Raji (cell line): ENCODE data around the gene BRI3BP.

Source experiments
- POLR2A ChIP-seq: IDR thresholded peaks from 2 replicates; pipeline ENCODE4 v1.6.1; 2011; ENCODE audit warnings: low read depth, low read length, control low read depth; ENCODE audit not compliant: insufficient read depth

The BRI3BP gene

GRCh38 chr12:124993626-124994436 is at the start of gene BRI3BP:
BRI3BP (plus strand) TSS chr12:124993645; CDS start chr12:124993791, 146 bp downstream.
- TF ChIP-seq POLR2A: peak; percentile 76

- no peak for TF ChIP-seq POLR2A
These were observed 47.0 kb upstream of the BRI3BP start for GRCh38 chr12:124946447-124946793.

GRCh38 chr12:124947013-124947412 is 46.4 kb upstream of the BRI3BP start:
- no peak for TF ChIP-seq POLR2A

- no peak for TF ChIP-seq POLR2A
These were observed 45.7 kb upstream of the BRI3BP start for GRCh38 chr12:124947561-124948398.

- no peak for TF ChIP-seq POLR2A
These were observed 44.4 kb upstream of the BRI3BP start for GRCh38 chr12:124949066-124949465.

- TF ChIP-seq POLR2A: no peak
These were observed 43.4 kb upstream of the BRI3BP start for GRCh38 chr12:124949779-124950728.

GRCh38 chr12:124952295-124952694 is 41.1 kb upstream of the BRI3BP start:
- TF ChIP-seq POLR2A: no peak

GRCh38 chr12:124952801-124953200 is 40.6 kb upstream of the BRI3BP start:
- TF ChIP-seq POLR2A: no peak

- no peak for TF ChIP-seq POLR2A
These were observed 39.6 kb upstream of the BRI3BP start for GRCh38 chr12:124953689-124954405.

GRCh38 chr12:124954771-124955170 is 38.7 kb upstream of the BRI3BP start:
- no peak for TF ChIP-seq POLR2A

GRCh38 chr12:124956571-124956970 is 36.9 kb upstream of the BRI3BP start:
- no peak for TF ChIP-seq POLR2A

- TF ChIP-seq POLR2A: no peak
These were observed 32.4 kb upstream of the BRI3BP start for GRCh38 chr12:124961055-124961454.

- TF ChIP-seq POLR2A: no peak
These were observed 30.2 kb upstream of the BRI3BP start for GRCh38 chr12:124963211-124963610.

GRCh38 chr12:124964251-124964650 is 29.2 kb upstream of the BRI3BP start:
- no peak for TF ChIP-seq POLR2A

- TF ChIP-seq POLR2A: no peak
These were observed 28.5 kb upstream of the BRI3BP start for GRCh38 chr12:124964836-124965462.
